SK-N-MC (cell line): ENCODE measurements around the gene FCSK.
"Not testable (repeated sequence)": the region's sequence is repeated elsewhere in the genome, so short reads cannot be mapped to it uniquely, and the experiment has no call there.

Experiments
- DNase-seq: peaks from one replicate; pipeline ENCODE4 v3.0.0-alpha.2; 2011; ENCODE audit warnings: low read depth, low spot score
- H3K27ac ChIP-seq: fragments of 200-600 bp; sonication (generic); 2 replicates; pipeline ENCODE4 v1.5.1; 2016; ENCODE audit warnings: mixed run types
- H3K36me3 ChIP-seq: fragments of 200-600 bp; sonication (generic); 2 replicates; pipeline ENCODE4 v1.6.1; 2017; ENCODE audit warnings: antibody characterized with exemption, low read length, mixed read lengths; ENCODE audit not compliant: insufficient read depth
- H3K4me3 ChIP-seq: fragments of 200-600 bp; sonication (generic); 2 replicates; pipeline ENCODE4 v1.5.1; 2016
- H3K9ac ChIP-seq: fragments of 200-600 bp; sonication (generic); 2 replicates; pipeline ENCODE4 v1.8.0; 2017; ENCODE audit warnings: mixed run types, mixed read lengths; ENCODE audit not compliant: insufficient read length
- H3K9me3 ChIP-seq: fragments of 200-600 bp; sonication (generic); 2 replicates; pipeline ENCODE4 v1.6.1; 2017; ENCODE audit warnings: low read depth, mild to moderate bottlenecking, antibody characterized with exemption, low read length, moderate library complexity, mixed read lengths
- EZH2 ChIP-seq: fragments of 200-600 bp; sonication (generic); IDR thresholded peaks from one replicate; pipeline ENCODE4 v1.6.1; 2017; ENCODE audit warnings: antibody characterized with exemption
- FOXP2 ChIP-seq: optimal IDR thresholded peaks from 2 replicates; pipeline ENCODE3; 2011; ENCODE audit warnings: mild to moderate bottlenecking, moderate library complexity; ENCODE audit not compliant: insufficient read depth; ENCODE audit errors: extremely low read length, control extremely low read depth
- POLR2AphosphoS5 ChIP-seq: IDR thresholded peaks from 2 replicates; pipeline ENCODE4 v1.6.1; 2012; ENCODE audit warnings: mild to moderate bottlenecking, low read depth, low read length, borderline replicate concordance

FCSK gene

DNA sequence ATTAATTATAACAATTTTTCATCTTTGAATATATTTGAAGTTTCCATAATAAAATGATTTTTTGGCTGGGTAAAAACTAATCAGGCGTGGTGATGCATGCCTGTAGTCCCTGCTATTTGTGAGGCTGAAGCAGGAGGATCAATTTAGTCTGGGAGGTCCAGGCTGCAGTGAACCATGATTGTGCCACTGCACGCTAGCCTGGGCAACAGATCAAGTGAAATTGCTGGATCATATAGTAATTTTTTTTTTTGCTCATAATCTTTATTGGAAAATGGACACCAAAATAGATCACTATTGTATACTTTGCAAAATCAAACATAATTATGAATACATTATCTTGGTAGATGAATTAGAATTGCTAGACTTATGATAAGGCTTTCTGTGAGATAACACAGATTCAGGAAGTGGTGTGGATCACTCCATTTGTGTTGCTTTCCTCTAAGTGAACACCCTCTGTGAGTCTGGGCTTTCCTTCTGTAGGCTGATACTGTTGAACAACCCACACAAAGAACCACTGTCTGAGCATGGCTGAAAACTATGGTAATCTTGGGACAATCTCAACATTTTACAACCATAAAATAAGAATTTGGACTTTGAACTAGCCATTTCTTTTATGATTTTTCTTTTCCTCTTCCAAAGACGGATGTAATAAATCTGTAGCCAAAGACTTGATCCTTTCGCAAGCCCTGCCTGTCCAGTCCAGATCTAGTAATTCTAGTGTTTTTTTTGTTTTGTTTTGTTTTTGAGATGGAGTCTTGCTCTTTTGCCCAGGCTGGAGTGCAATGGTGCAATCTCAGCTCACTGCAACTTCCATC lies 9.9 kb upstream of the FCSK start:
- Histone ChIP-seq H3K9ac (no peak overlapping the region), H3K36me3 (no peaks in the 10 kb centered on the region), H3K9me3 (no peaks in the 10 kb centered on the region), H3K27ac (peak overlapping the region; percentile 31; the same call in 1 of the 2 replicates), H3K4me3 (no peak overlapping the region)
- TF ChIP-seq FOXP2 (no peak), POLR2AphosphoS5 (no peak), EZH2 (no peak)
- no peak for DNase-seq

DNA sequence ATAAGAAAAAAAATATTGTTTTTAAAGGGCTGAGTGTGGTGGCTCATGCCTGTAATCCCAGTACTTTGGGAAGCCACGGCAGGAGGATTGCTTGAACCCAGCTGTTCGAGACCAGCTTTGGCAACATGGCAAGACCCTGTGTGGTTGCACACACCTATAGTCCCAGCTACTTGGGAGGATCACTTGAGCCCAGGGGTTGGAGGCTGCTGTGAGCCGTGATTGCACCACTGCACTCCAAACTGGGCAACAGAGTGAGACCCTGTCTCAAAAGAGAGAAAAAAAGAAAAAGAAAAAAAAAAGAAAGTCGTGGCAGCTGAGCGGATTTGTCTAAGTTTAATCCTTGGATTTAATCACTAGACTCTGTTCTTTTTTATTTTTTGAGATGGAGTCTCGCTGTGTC lies 6.3 kb upstream of the FCSK start:
- TF ChIP-seq FOXP2 = no peak
- TF ChIP-seq EZH2 = no peak
- no peak for TF ChIP-seq POLR2AphosphoS5
- DNase-seq = no peak
- Histone ChIP-seq H3K27ac (no peak overlapping the region), H3K9me3 (no peaks in the 10 kb centered on the region), H3K4me3 (no peak overlapping the region), H3K36me3 (no peaks in the 10 kb centered on the region), H3K9ac (no peak overlapping the region)

DNA sequence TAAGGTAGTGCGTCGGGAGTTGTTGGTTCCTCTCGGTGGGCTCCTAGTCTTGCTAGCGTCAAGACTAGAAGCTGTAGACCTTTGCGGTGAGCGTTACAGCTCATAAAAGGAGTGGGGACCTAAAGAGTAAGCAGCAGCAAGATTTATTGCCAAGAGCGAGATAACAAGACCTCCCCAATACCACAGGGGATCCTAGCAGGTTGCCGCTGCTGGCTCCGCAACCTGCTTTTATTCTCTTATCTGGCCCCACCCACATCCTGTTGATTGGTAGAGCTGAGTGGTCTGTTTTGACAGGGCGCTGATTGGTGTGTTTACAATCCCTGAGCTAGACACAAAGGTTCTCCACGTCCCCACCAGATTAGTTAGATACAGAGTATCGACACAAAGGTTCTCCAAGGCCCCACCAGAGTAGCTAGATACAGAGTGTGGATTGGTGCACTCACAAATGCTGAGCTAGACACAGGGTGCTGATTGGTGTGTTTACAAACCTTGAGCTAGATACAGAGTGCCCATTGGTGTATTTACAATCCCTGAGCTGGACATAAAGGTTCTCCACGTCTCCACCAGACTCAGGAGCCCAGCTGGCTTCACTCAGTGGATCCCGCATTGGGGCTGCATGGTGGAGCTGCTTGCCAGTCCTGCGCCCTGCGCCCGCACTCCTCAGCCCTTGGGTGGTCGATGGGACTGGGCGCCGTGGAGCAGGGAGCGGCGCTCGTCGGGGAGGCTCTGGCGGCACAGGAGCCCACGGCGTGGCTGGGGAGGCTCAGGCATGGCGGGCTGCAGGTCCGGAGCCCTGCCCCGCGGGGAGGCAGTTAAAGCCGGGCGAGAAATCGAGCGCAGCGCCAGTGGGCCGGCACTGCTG lies 4.0 kb upstream of the FCSK start:
- DNase-seq, H3K27ac ChIP-seq, H3K4me3 ChIP-seq: not testable (repeated sequence)

DNA sequence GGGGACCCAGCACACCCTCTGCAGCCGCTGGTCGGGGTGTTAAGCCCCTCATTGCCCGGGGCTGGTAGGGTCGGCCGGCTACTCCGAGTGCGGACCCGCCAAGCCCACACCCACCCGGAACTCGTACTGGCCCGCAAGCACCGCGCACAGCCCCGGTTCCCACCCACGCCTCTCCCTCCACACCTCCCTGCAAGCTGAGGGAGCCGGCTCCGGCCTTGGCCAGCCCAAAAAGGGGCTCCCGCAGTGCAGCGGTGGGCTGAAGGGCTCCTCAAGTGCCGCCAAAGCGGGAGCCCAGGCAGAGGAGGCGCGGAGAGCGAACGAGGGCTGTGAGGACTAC lies 3.4 kb upstream of the FCSK start:
- not testable (repeated sequence) for H3K9me3 ChIP-seq, H3K4me3 ChIP-seq, H3K27ac ChIP-seq, H3K9ac ChIP-seq, H3K36me3 ChIP-seq, DNase-seq

More for the DNA sequence above, 4.0 kb upstream of the FCSK start:
- not testable (repeated sequence) for H3K36me3 ChIP-seq, H3K9me3 ChIP-seq, H3K9ac ChIP-seq

DNA sequence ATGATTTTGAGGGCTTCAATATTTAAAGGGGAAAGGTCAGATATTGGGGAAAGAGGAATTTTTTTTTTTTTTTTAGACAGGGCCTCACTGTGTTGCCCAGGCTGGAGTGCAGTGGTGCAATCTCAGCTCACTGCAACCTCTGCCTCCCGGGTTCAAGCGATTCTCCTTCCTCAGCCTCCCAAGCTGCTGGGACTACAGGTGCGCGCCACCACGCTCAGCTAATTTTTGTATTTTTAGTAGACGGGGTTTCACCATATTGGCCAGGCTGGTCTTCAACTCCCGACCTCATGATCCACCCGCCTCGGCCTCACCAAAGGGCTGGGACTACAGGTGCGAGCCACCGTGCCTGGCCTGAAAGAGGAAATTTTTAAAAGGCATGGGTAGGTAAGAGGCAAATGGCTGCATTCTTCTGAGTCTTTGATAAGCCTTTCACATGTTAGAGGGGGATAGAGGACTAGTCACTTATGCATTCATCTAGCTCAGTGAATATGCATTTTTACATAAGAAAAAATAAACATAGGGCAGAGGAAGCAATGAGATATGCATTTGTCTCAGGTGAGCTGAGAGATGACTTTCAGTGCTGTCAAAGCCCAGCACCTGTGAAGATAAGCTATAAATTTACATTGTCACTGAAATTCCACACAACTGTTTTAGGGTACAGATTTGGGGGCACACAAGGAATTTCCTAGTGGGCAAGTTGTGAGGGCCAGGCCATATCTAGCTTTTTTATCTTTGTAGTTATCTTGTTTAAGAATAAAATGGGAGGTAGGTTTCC lies 1.1 kb upstream of the FCSK start:
- peak overlapping the region; percentile 88 for H3K4me3 ChIP-seq
- TF ChIP-seq POLR2AphosphoS5 (no peak), EZH2 (no peak), FOXP2 (no peak)
- no peaks in the 10 kb centered on the region for H3K36me3 ChIP-seq
- no peak for DNase-seq
- H3K27ac ChIP-seq = peak overlapping the region; percentile 96; the same call in 1 of the 2 replicates
- H3K9me3 ChIP-seq = no peaks in the 10 kb centered on the region
- H3K9ac ChIP-seq = peak overlapping the region; percentile 96

DNA sequence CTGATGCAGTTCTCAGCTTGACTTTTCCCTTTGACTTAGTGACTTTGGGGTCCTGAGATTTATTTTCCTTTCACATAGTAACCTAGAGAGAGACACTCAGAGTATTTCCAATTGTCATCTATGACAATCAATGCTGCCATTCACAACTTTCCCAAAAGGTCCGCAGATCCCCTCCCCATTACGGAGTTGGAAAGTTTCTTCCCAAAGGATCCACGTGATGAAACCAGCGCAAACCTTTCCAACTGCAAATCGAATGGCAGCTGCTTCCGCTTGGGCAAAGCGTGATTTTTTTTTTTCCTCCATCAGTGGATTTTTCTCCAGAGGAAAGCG lies 538 bp upstream of the FCSK start:
- no peak for DNase-seq
- H3K4me3 ChIP-seq = peak overlapping the region; percentile 88
- peak overlapping the region; percentile 96 for H3K9ac ChIP-seq
- no peaks in the 10 kb centered on the region for H3K9me3 ChIP-seq
- TF ChIP-seq POLR2AphosphoS5 (no peak), EZH2 (no peak), FOXP2 (no peak)
- H3K36me3 ChIP-seq = no peaks in the 10 kb centered on the region
- peak overlapping the region; percentile 96 for H3K27ac ChIP-seq

DNA sequence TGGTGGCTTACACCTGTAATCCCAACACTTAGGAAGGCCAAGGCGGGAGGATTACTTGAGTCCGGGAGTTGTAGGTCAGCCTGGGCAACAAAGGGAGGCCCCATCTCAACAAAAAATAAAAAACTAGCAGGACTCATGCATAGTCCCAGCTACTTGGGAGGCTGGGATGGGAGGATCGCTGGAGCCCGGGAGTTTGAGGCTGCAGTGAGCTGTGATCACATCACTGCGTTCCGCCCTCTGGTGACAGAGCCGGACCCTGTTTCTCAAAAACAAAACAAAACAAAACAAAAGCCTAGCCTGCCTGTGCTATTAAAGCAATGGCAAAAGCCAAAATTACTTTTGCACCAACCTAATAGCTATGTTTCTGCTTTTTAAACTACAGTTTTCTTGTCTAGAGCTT lies 1.5 kb downstream of the FCSK start:
- no peak for DNase-seq
- Histone ChIP-seq H3K27ac (no peak overlapping the region), H3K4me3 (no peak overlapping the region), H3K9ac (no peak overlapping the region), H3K9me3 (no peaks in the 10 kb centered on the region), H3K36me3 (no peaks in the 10 kb centered on the region)
- no peak for TF ChIP-seq EZH2
- no peak for TF ChIP-seq FOXP2
- no peak for TF ChIP-seq POLR2AphosphoS5

DNA sequence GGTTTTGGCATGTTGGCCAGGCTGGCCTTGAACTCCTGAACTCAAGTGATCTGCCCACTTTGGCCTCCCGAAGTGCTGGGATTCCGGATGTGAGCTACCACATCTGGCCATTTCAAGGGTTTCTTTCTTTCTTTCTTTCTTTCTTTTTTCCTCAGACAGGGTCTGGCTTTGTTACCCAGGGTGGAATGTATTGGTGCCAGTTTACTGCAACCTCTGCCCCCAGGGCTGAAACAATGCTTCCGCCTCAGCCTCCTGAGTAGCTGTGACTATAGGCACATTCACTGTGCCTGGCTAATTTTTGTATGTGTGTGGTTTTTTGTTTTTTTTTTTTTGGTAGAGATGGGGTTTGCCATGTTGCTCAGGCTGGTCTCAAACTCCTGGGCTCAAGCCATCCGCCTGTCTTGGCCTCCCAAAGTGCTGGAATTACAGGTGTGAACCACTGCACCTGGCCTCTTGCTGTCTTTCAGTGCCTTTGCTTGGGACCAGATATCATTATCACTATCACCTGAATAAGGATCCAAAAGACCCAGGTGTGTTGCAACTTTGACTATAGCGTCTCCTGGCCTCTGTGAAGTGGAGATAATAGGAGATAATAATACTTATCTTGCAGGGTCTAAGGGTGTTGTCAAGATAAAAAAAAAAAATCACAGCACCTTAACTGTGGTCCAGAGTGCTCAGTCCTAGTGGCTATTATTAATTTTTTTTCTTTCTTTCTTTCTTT lies 3.2 kb downstream of the FCSK start:
- no peaks in the 10 kb centered on the region for H3K9me3 ChIP-seq
- no peak for DNase-seq
- no peaks in the 10 kb centered on the region for H3K36me3 ChIP-seq
- H3K9ac ChIP-seq = no peak overlapping the region
- H3K27ac ChIP-seq = no peak overlapping the region
- TF ChIP-seq FOXP2 = no peak
- no peak for TF ChIP-seq EZH2
- no peak for TF ChIP-seq POLR2AphosphoS5
- H3K4me3 ChIP-seq = no peak overlapping the region
